MM.1S (cell line): ENCODE data around the gene PPP1R14C.

ENCODE experiments used
- DNase-seq: peaks from one replicate; pipeline ENCODE4 v3.0.0-alpha.2; 2015
- H2AFZ ChIP-seq: fragments of 300-600 bp; sonication (generic); 2 replicates; pipeline ENCODE4 v1.6.0; 2016; ENCODE audit warnings: antibody characterized with exemption, low read length
- H3F3A ChIP-seq: fragments of 300-600 bp; sonication (generic); 2 replicates; pipeline ENCODE4 v1.6.1; 2016; ENCODE audit warnings: mild to moderate bottlenecking, antibody characterized with exemption, low read length, moderate library complexity, mixed read lengths; ENCODE audit not compliant: insufficient read depth
- H3K27ac ChIP-seq: fragments of 300-600 bp; sonication (generic); 2 replicates; pipeline ENCODE4 v1.5.1; 2016; ENCODE audit warnings: mild to moderate bottlenecking, low read length
- H3K27me3 ChIP-seq: fragments of 300-600 bp; sonication (generic); replicated peaks from 2 replicates; pipeline ENCODE4 v1.6.0; 2016; ENCODE audit warnings: low read length; ENCODE audit not compliant: insufficient read depth
- H3K36me3 ChIP-seq: fragments of 300-600 bp; sonication (generic); replicated peaks from 2 replicates; pipeline ENCODE4 v1.6.1; 2016; ENCODE audit warnings: mild to moderate bottlenecking, low read length, mixed read lengths; ENCODE audit not compliant: insufficient read depth
- H3K4me1 ChIP-seq: fragments of 300-600 bp; sonication (generic); 2 replicates; pipeline ENCODE4 v1.6.1; 2016; ENCODE audit warnings: low read length, mixed read lengths
- H3K4me2 ChIP-seq: fragments of 300-600 bp; sonication (generic); 2 replicates; pipeline ENCODE4 v1.6.0; 2016; ENCODE audit warnings: low read depth, low read length
- H3K4me3 ChIP-seq: fragments of 300-600 bp; sonication (generic); 2 replicates; pipeline ENCODE4 v1.5.1; 2016; ENCODE audit warnings: low read length, mixed read lengths
- H3K79me2 ChIP-seq: fragments of 300-600 bp; sonication (generic); 2 replicates; pipeline ENCODE4 v1.6.1; 2016; ENCODE audit warnings: mixed run types, low read length, mixed read lengths
- H3K9ac ChIP-seq: fragments of 300-600 bp; sonication (generic); 2 replicates; pipeline ENCODE4 v1.6.1; 2016; ENCODE audit warnings: low read length, mixed read lengths
- H3K9me2 ChIP-seq: fragments of 300-600 bp; sonication (generic); replicated peaks from 2 replicates; pipeline ENCODE4 v1.6.1; 2016; ENCODE audit warnings: mild to moderate bottlenecking, low read length, mixed read lengths; ENCODE audit not compliant: insufficient read depth
- H3K9me3 ChIP-seq: fragments of 300-600 bp; sonication (generic); replicated peaks from 2 replicates; pipeline ENCODE4 v1.6.1; 2016; ENCODE audit warnings: mild to moderate bottlenecking, low read length, mixed read lengths; ENCODE audit not compliant: insufficient read depth
- H4K20me1 ChIP-seq: fragments of 300-600 bp; sonication (generic); 2 replicates; pipeline ENCODE4 v1.6.1; 2016; ENCODE audit warnings: mild to moderate bottlenecking, low read length, moderate library complexity, mixed read lengths; ENCODE audit not compliant: insufficient read depth
- CTCF ChIP-seq: fragments of 300-600 bp; sonication (generic); IDR thresholded peaks from 2 replicates; pipeline ENCODE4 v1.5.1; 2016; ENCODE audit warnings: antibody characterized with exemption, low read length, mixed read lengths
- EZH2 ChIP-seq: fragments of 300-600 bp; sonication (generic); optimal IDR thresholded peaks from 2 replicates; pipeline ENCODE3; 2017; ENCODE audit warnings: low read depth, mild to moderate bottlenecking, antibody characterized with exemption, low read length, mixed read lengths
- EZH2phosphoT487 ChIP-seq: fragments of 300-600 bp; sonication (generic); IDR thresholded peaks from 2 replicates; pipeline ENCODE4 v1.6.1; 2018; ENCODE audit warnings: antibody characterized with exemption, low read length

The PPP1R14C gene

GRCh38 chr6:150157081-150157480 lies 14.2 kb downstream of the PPP1R14C start:
- no peaks in the 10 kb centered on the region for H3K27me3 ChIP-seq
- no peaks in the 10 kb centered on the region for H3K9me3 ChIP-seq
- no peaks in the 10 kb centered on the region for H3F3A ChIP-seq
- no peak for DNase-seq
- TF ChIP-seq EZH2phosphoT487 (no peak), CTCF (no peak), EZH2 (no peak)
- H4K20me1 ChIP-seq, result no peaks in the 10 kb centered on the region
- H3K36me3 ChIP-seq, result no peaks in the 10 kb centered on the region
- H3K79me2 ChIP-seq, result no peaks in the 10 kb centered on the region
- no peaks in the 10 kb centered on the region for H3K9me2 ChIP-seq
- no peak overlapping the region for H2AFZ ChIP-seq
- no peak overlapping the region for H3K4me3 ChIP-seq
- no peak overlapping the region for H3K27ac ChIP-seq
- H3K9ac ChIP-seq, result no peak overlapping the region
- H3K4me1 ChIP-seq, result no peaks in the 10 kb centered on the region
- H3K4me2 ChIP-seq, result no peak overlapping the region

GRCh38 chr6:150159757-150160156 lies 16.9 kb downstream of the PPP1R14C start:
- no peaks in the 10 kb centered on the region for H3K9me2 ChIP-seq
- H3K4me1 ChIP-seq, result no peaks in the 10 kb centered on the region
- no peaks in the 10 kb centered on the region for H3K9me3 ChIP-seq
- no peaks in the 10 kb centered on the region for H4K20me1 ChIP-seq
- no peak overlapping the region for H3K9ac ChIP-seq
- H3F3A ChIP-seq, result no peaks in the 10 kb centered on the region
- no peak overlapping the region for H3K4me3 ChIP-seq
- H3K27ac ChIP-seq, result no peak overlapping the region
- H3K4me2 ChIP-seq, result no peak overlapping the region
- no peaks in the 10 kb centered on the region for H3K79me2 ChIP-seq
- DNase-seq, result no peak
- H2AFZ ChIP-seq, result no peak overlapping the region
- no peaks in the 10 kb centered on the region for H3K36me3 ChIP-seq
- H3K27me3 ChIP-seq, result no peaks in the 10 kb centered on the region
- TF ChIP-seq EZH2 (no peak), EZH2phosphoT487 (no peak), CTCF (no peak)

- no peaks in the 10 kb centered on the region for H3K4me1 ChIP-seq
- no peak for DNase-seq
- no peak overlapping the region for H3K9ac ChIP-seq
- H3K79me2 ChIP-seq, result no peaks in the 10 kb centered on the region
- H3K9me3 ChIP-seq, result no peaks in the 10 kb centered on the region
- TF ChIP-seq EZH2, result no peak
- TF ChIP-seq EZH2phosphoT487, result no peak
- no peak for TF ChIP-seq CTCF
- no peaks in the 10 kb centered on the region for H3K36me3 ChIP-seq
- no peak overlapping the region for H2AFZ ChIP-seq
- H3K27ac ChIP-seq, result no peak overlapping the region
- H3K4me3 ChIP-seq, result no peak overlapping the region
- no peaks in the 10 kb centered on the region for H3K9me2 ChIP-seq
- H3K27me3 ChIP-seq, result no peaks in the 10 kb centered on the region
- H3K4me2 ChIP-seq, result no peak overlapping the region
- H4K20me1 ChIP-seq, result no peaks in the 10 kb centered on the region
- H3F3A ChIP-seq, result no peaks in the 10 kb centered on the region
Measured at GRCh38 chr6:150163970-150164369, 21.1 kb downstream of the PPP1R14C start.
